HG02759 (cell line): ENCODE results near the gene TCF3.
A peak's percentile ranks its signal among the peaks of the same experiment; 100 is the strongest.
"Not testable (repeated sequence)": the region's sequence is repeated elsewhere in the genome, so short reads cannot be mapped to it uniquely, and the experiment has no call there.

ENCODE experiments used
- ATAC-seq: cut with Tn5 transposase; IDR thresholded peaks from one replicate; pipeline ENCODE4 v1.9.1; 2021; ENCODE audit warnings: mild to moderate bottlenecking, moderate library complexity; ENCODE audit not compliant: unreplicated experiment

The TCF3 gene

GRCh38 chr19:1673645-1674292 is 21.4 kb upstream of the TCF3 start:
- no peak for ATAC-seq

- ATAC-seq, result no peak
These were observed 20.6 kb upstream of the TCF3 start for GRCh38 chr19:1672769-1673644.

- ATAC-seq, result no peak
These were observed 19.8 kb upstream of the TCF3 start for GRCh38 chr19:1672038-1672768.

GRCh38 chr19:1671716-1672037 is 19.3 kb upstream of the TCF3 start:
- ATAC-seq, result no peak

GRCh38 chr19:1670747-1671146 is 18.3 kb upstream of the TCF3 start:
- ATAC-seq, result not testable (repeated sequence)

GRCh38 chr19:1668486-1669270 is 16.3 kb upstream of the TCF3 start:
- ATAC-seq, result peak; percentile 42

- ATAC-seq, result no peak
These were observed 15.7 kb upstream of the TCF3 start for GRCh38 chr19:1668048-1668485.

- no peak for ATAC-seq
These were observed 13.2 kb upstream of the TCF3 start for GRCh38 chr19:1665565-1666047.

- ATAC-seq, result no peak
These were observed 11.4 kb upstream of the TCF3 start for GRCh38 chr19:1663852-1664251.

- ATAC-seq, result not testable (repeated sequence)
These were observed 10.8 kb upstream of the TCF3 start for GRCh38 chr19:1663227-1663626.

- ATAC-seq, result no peak
These were observed 9.6 kb upstream of the TCF3 start for GRCh38 chr19:1661995-1662394.

GRCh38 chr19:1659084-1659427 is 6.6 kb upstream of the TCF3 start:
- ATAC-seq, result no peak

GRCh38 chr19:1658150-1659083 is 6.0 kb upstream of the TCF3 start:
- no peak for ATAC-seq

GRCh38 chr19:1657746-1658145 is 5.3 kb upstream of the TCF3 start:
- no peak for ATAC-seq

- no peak for ATAC-seq
These were observed 4.6 kb upstream of the TCF3 start for GRCh38 chr19:1656988-1657536.

- ATAC-seq, result no peak
These were observed 3.7 kb upstream of the TCF3 start for GRCh38 chr19:1655987-1656608.

- no peak for ATAC-seq
These were observed 2.9 kb upstream of the TCF3 start for GRCh38 chr19:1655131-1655981.

- ATAC-seq, result no peak
These were observed 1.9 kb upstream of the TCF3 start for GRCh38 chr19:1654178-1654792.
